OCI-LY1 (cell line): ENCODE measurements around the gene UBASH3B.

Experiments used
- CTCF ChIP-seq: fragments of 200-600 bp; sonication (generic), shearing (Covaris generic); IDR thresholded peaks from 2 replicates; pipeline ENCODE4 v1.5.1; 2017; ENCODE audit warnings: mild to moderate bottlenecking, antibody characterized with exemption, low read length, moderate library complexity, mixed read lengths
- EZH2 ChIP-seq: fragments of 200-600 bp; sonication (generic), shearing (Covaris generic); IDR thresholded peaks from 2 replicates; pipeline ENCODE4 v1.8.0; 2017; ENCODE audit warnings: borderline replicate concordance, mixed run types, mild to moderate bottlenecking, antibody characterized with exemption, low read length, moderate library complexity, mixed read lengths

- TF ChIP-seq CTCF (no peak), EZH2 (no peak)
These were observed 144.0 kb downstream of the UBASH3B start for GRCh38 chr11:122799406-122800105.
